K562 (cell line): ENCODE measurements around the gene PLD6. TPM values are rescaled to one million over a fixed set of nuclear protein-coding genes. Genes with fewer than 3 reads are reported as not detected.

Experiments used
- ATAC-seq: fragments of 200-7000 bp; cut with Tn5 transposase; 3 replicates; pipeline ENCODE4 v1.9.1; 2020; ENCODE audit warnings: moderate library complexity
- BruUV-seq: library from RNA; stranded (reverse); fragments of 400-500 nt; replicated peaks from 2 replicates; lab custom pipeline; 2021; lab: Mats Ljungman, UMichigan
- CTCF ChIA-PET: fragments of 300-600 bp; formaldehyde crosslinking; extraction: SDS; loops from one replicate; lab custom pipeline; 2021; ENCODE audit warnings: low intra/inter-chr PET ratio; lab: Yijun Ruan, JAX
- POLR2A ChIA-PET: fragments of 300-600, 350-650 bp; sonication (Branson Sonifier 250); formaldehyde crosslinking; extraction: SDS; loops from one replicate; lab custom pipeline; 2021; ENCODE audit warnings: antibody characterized with exemption, inconsistent platforms; lab: Yijun Ruan, JAX
- DNase-seq, 4 experiments: peaks; one replicate each; pipeline versions ENCODE4 v3.0.0 to v3.0.0-alpha.2; 2011 to 2018; ENCODE audit warnings: low spot score in 3 of 4, mixed read lengths in 3 of 4; ENCODE audit errors: extremely low read depth in 1 of 4
- FAIRE-seq: peaks from 2 replicates; lab custom pipeline; 2011; peaks lifted over from hg19 to GRCh38; lab: Jason Lieb, UNC
- H2AFZ ChIP-seq: 2 replicates; pipeline ENCODE4 v1.6.0; 2011; ENCODE audit warnings: low read depth, low read length, control low read depth, inconsistent platforms
- H3K27ac ChIP-seq: fragments of 200-600 bp; 3 replicates; pipeline ENCODE4 v1.8.0; 2011; ENCODE audit warnings: low read depth, mild to moderate bottlenecking, control low read depth, inconsistent platforms, low read length, moderate library complexity, mixed read lengths; ENCODE audit errors: extremely low read depth
- H3K27me3 ChIP-seq, 2 experiments: fragments of 300-600 bp in 1 of 2; 2 replicates in 1 of 2; 3 replicates in 1 of 2; pipeline versions ENCODE4 v1.6.0 to v1.8.0; 2011; ENCODE audit warnings: inconsistent platforms in 2 of 2, low read length in 2 of 2, mild to moderate bottlenecking in 1 of 2, mixed read lengths in 1 of 2, moderate library complexity in 1 of 2; ENCODE audit not compliant: control insufficient read depth in 2 of 2, insufficient read depth in 2 of 2
- H3K36me3 ChIP-seq: fragments of 300-600 bp; 3 replicates; pipeline ENCODE4 v1.8.0; 2011; ENCODE audit warnings: mild to moderate bottlenecking, low read length, inconsistent platforms; ENCODE audit not compliant: control insufficient read depth, insufficient read depth
- H3K4me1 ChIP-seq, 2 experiments: fragments of 200-600 bp in 1 of 2; replicated peaks in 1 of 2; 2 replicates in 1 of 2; 3 replicates in 1 of 2; pipeline versions ENCODE4 v1.5.1 to v1.8.0; 2011; ENCODE audit warnings: inconsistent platforms in 2 of 2, low read length in 2 of 2, mild to moderate bottlenecking in 1 of 2, mixed read lengths in 1 of 2, moderate library complexity in 1 of 2; ENCODE audit not compliant: control insufficient read depth in 2 of 2, insufficient read depth in 2 of 2
- H3K4me2 ChIP-seq: 2 replicates; pipeline ENCODE4 v1.6.1; 2011; ENCODE audit warnings: low read length, control low read depth, inconsistent platforms, mixed read lengths; ENCODE audit not compliant: insufficient read depth
- H3K4me3 ChIP-seq: fragments of 200-600 bp; sonication (generic), shearing (Covaris generic); 2 replicates; pipeline ENCODE4 v1.5.1; 2016; ENCODE audit warnings: control low read depth, inconsistent platforms
- H3K79me2 ChIP-seq: fragments of 200-600 bp; 3 replicates; pipeline ENCODE4 v1.8.0; 2011; ENCODE audit warnings: low read length, inconsistent platforms; ENCODE audit not compliant: control insufficient read depth, insufficient read depth
- H3K9ac ChIP-seq, 2 experiments: 2 replicates each; pipeline versions ENCODE4 v1.6.0 to v1.6.1; 2011; ENCODE audit warnings: low read depth in 2 of 2, low read length in 2 of 2, control low read depth in 1 of 2, inconsistent platforms in 1 of 2, mild to moderate bottlenecking in 1 of 2, mixed read lengths in 1 of 2; ENCODE audit not compliant: insufficient read depth in 1 of 2
- H3K9me1 ChIP-seq: one replicate; pipeline ENCODE4 v1.6.0; 2011; ENCODE audit warnings: inconsistent platforms, mild to moderate bottlenecking, low read length, moderate library complexity; ENCODE audit not compliant: control insufficient read depth, insufficient read depth
- H3K9me3 ChIP-seq: replicated peaks from 2 replicates; pipeline ENCODE4 v1.5.1; 2011; ENCODE audit warnings: low read depth, low read length, inconsistent platforms; ENCODE audit not compliant: control insufficient read depth, insufficient read depth
- H4K20me1 ChIP-seq: replicated peaks from 2 replicates; pipeline ENCODE4 v1.6.1; 2011; ENCODE audit warnings: low read length, inconsistent platforms, mixed read lengths; ENCODE audit not compliant: control insufficient read depth, insufficient read depth
- CC2D1A ChIP-seq: fragments of 450-650 bp; IDR thresholded peaks from 2 replicates; pipeline ENCODE4 v1.6.1; 2017; ENCODE audit warnings: mild to moderate bottlenecking
- CEBPG ChIP-seq, 3 experiments: fragments of 200-800 bp in 1 of 3; sonication (Bioruptor generic) in 1 of 3; sonication (generic) in 1 of 3; formaldehyde crosslinking in 1 of 3; IDR thresholded peaks in 2 of 3; conservative IDR thresholded peaks in 1 of 3; 2 replicates each; pipeline versions ENCODE4 v1.6.1 to v1.8.0; 2016 to 2022; ENCODE audit warnings: missing compliant biosample characterization in 2 of 3, missing genetic modification characterization in 2 of 3, mild to moderate bottlenecking in 1 of 3, missing genetic modification reagents in 1 of 3
- ELK3 ChIP-seq: fragments of 450-650 bp; formaldehyde crosslinking; IDR thresholded peaks from 2 replicates; pipeline ENCODE4 v1.4.0; 2020; ENCODE audit warnings: mild to moderate bottlenecking
- FIP1L1 ChIP-seq: fragments of 200-400 bp; formaldehyde crosslinking; IDR thresholded peaks from 2 replicates; pipeline ENCODE4 v1.6.1; 2018; ENCODE audit warnings: mild to moderate bottlenecking, low read depth, low read length; ENCODE audit not compliant: poor library complexity, severe bottlenecking
- GATAD2A ChIP-seq: fragments of 450-650 bp; IDR thresholded peaks from 2 replicates; pipeline ENCODE4 v1.6.1; 2017
- HMG20A ChIP-seq: fragments of 450-650 bp; formaldehyde crosslinking; conservative IDR thresholded peaks from 2 replicates; pipeline ENCODE4 v1.4.0; 2020; ENCODE audit warnings: mild to moderate bottlenecking, mixed read lengths
- KHSRP ChIP-seq: fragments of 450-650 bp; IDR thresholded peaks from 2 replicates; pipeline ENCODE4 v1.6.1; 2017
- NCOA2 ChIP-seq, 2 experiments: fragments of 450-650 bp; IDR thresholded peaks; 2 replicates each; pipeline ENCODE4 v1.6.1; 2018; ENCODE audit warnings: mild to moderate bottlenecking in 2 of 2, moderate library complexity in 1 of 2; ENCODE audit not compliant: partially characterized antibody in 2 of 2
- POLR2B ChIP-seq: fragments of 450-650 bp; IDR thresholded peaks from 2 replicates; pipeline ENCODE4 v1.6.1; 2018; ENCODE audit warnings: low read depth; ENCODE audit not compliant: partially characterized antibody
- SAP30 ChIP-seq: fragments of 200-600 bp; sonication (generic); IDR thresholded peaks from 2 replicates; pipeline ENCODE4 v1.6.1; 2012; ENCODE audit warnings: borderline replicate concordance, low read depth, mild to moderate bottlenecking, moderate library complexity, low read length, control low read depth, inconsistent platforms; ENCODE audit not compliant: insufficient read depth, poor library complexity, severe bottlenecking
- whole genome bisulfite sequencing: fragments of 100-300 bp; shearing (Covaris generic); methylation state at CpG from one replicate; pipeline ENCODE4 v1.1.6; 2016; ENCODE audit warnings: low coverage, mixed read lengths; ENCODE audit not compliant: insufficient coverage; ENCODE audit errors: missing lambda C conversion rate; 5-methylcytosine and 5-hydroxymethylcytosine counted together
- in situ Hi-C: fragments of 300-500 bp; cut with MboI; formaldehyde crosslinking; loops from 4 replicates; pipeline ENCODE4 v1.15.0; 2018; ENCODE audit warnings: inconsistent platforms, mixed read lengths
- intact Hi-C: fragments of 100-400 bp; cut with micrococcal nuclease; formaldehyde crosslinking; loops from 2 replicates; pipeline ENCODE4 v1.14.2; 2022
- polyA plus RNA-seq, 8 experiments: library from polyadenylated mRNA; depleted of rRNA in 4 of 8; stranded (reverse) in 5 of 8; unstranded in 3 of 8; fragments of >200 nt; fragmentation: Nextera tagmentation in 2 of 8; fragmentation: Illumina TruSeq in 1 of 8; extraction: Ambion mirVana in 2 of 8; extraction: Trizol in 1 of 8; gene quantifications; 2 replicates each; pipeline versions ENCODE4 v1.2.1 to v1.2.3, GENCODE V29; 2011 to 2014; ENCODE audit warnings: inconsistent platforms in 1 of 8, missing spikeins in 1 of 8
- total RNA-seq, 7 experiments: library from RNA; depleted of rRNA in 6 of 7; stranded (reverse); fragments of >200 nt in 6 of 7; fragmentation: Illumina TruSeq in 2 of 7; extraction: Trizol in 2 of 7; gene quantifications; 2 replicates each; pipeline versions ENCODE4 v1.2.1 to v1.2.3, GENCODE V29; 2011 to 2021; ENCODE audit warnings: low replicate concordance in 1 of 7

Gene PLD6
- total and polyA plus RNA-seq, 9 of the 15 experiments (the other 6 are each of a cell fraction or from before 2014, with no cell fraction given) = 3.6 to 15.6 (median 10.0) TPM

DNA sequence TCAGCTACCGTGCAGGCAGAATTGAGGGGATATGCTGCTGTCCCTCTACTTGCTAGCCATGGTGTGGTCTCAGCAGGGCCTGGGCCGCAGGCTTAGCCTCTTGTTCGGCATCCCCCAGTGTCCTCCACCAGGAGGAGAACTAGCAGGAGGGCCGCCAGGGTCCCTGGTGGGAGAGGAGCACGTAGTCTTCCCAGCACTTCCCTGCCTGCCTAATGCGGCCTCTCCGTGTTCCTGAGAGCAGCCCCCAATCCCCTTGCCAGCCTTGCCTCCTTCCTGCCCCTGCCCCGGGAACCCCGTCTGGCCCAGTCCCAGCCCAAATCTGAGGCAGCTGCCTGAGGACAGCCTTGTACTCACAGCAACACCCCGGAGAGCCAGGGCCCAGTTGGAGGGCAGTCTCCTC lies 38.1 kb downstream of the PLD6 start (continued):
- no peak for TF ChIP-seq ELK3 (CRISPR knock-in tag)
- TF ChIP-seq NCOA2 (IDR thresholded peaks at IDR 0.05; ENCODE audit: partially characterized antibody in 2 of 2) = no peak
- TF ChIP-seq SAP30 = no peak
- no peak for TF ChIP-seq POLR2B
- TF ChIP-seq KHSRP = no peak
- no peak for TF ChIP-seq CC2D1A
- no peak for TF ChIP-seq FIP1L1
- TF ChIP-seq CEBPG (CRISPR knock-in tag; IDR thresholded peaks at IDR 0.05) = no peak
- TF ChIP-seq CEBPG (tag; conservative IDR thresholded peaks at IDR 0.05 in 1 of 2, IDR thresholded peaks at IDR 0.05 in 1 of 2) = no peak

DNA sequence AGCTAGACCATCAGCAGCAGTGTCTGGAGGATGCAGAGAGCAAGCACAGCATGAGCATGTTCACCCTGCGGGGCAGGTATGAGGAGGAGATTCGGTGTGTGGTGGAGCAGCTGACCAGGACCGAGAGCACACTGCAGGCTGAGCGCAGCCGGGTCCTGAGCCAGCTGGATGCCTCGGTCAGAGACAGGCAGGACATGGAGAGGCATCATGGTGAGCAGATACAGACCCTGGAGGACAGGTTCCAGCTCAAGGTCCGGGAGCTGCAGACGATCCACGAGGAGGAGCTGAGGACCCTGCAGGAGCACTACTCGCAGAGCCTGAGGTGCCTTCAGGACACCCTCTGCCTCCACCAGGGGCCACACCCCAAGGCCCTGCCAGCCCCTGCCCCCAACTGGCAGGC lies 38.8 kb downstream of the PLD6 start:
- Histone ChIP-seq H4K20me1 (no peaks in the 10 kb centered on the region), H3K36me3 (peaks cover 25% of the 10 kb centered on the region; the same call in 1 of the 3 replicates), H3K9ac (no peak overlapping the region), H3K79me2 (no peaks in the 10 kb centered on the region), H3K4me3 (no peak overlapping the region), H3K9me3 (no peaks in the 10 kb centered on the region), H3K27ac (no peak overlapping the region), H3K4me2 (no peak overlapping the region), H3K9me1 (peaks cover 3% of the 10 kb centered on the region), H3K4me1 (peaks cover 5 to 8% of the 10 kb centered on the region in 2 experiments; a peak in 4 of 5 replicates), H2AFZ (no peak overlapping the region), H3K27me3 (no peaks in the 10 kb centered on the region)
- no TSS peak for BruUV-seq
- ChIA-PET POLR2A (interaction anchor here (0.8 to 1.6 kb wide), 3 partner anchors 17 to 30 kb away, joined by 3 to 4 read pairs (median 3); no protein-coding TSS in a partner anchor), CTCF (no interaction called here)
- 90% methylated on average over 4 of the region's 10 CpGs for WGBS
- no peak for DNase-seq
- no peak for ATAC-seq
- no peak for FAIRE-seq
- in situ Hi-C loops = no loop called here
- intact Hi-C loops = no loop called here
- TF ChIP-seq GATAD2A (no peak), HMG20A (no peak)
